H54 (cell line): ENCODE measurements around the gene DNAJB8.

Source experiments
- DNase-seq: peaks from one replicate; pipeline ENCODE4 v3.0.0; 2011; ENCODE audit warnings: low spot score, mixed read lengths; ENCODE audit not compliant: insufficient read length
- FAIRE-seq: peaks from 3 replicates; lab custom pipeline; 2011; peaks lifted over from hg19 to GRCh38; lab: Jason Lieb, UNC
- POLR2A ChIP-seq: IDR thresholded peaks from 2 replicates; pipeline ENCODE4 v1.6.1; 2011; ENCODE audit warnings: low read depth, mild to moderate bottlenecking, low read length

The DNAJB8 gene

DNA sequence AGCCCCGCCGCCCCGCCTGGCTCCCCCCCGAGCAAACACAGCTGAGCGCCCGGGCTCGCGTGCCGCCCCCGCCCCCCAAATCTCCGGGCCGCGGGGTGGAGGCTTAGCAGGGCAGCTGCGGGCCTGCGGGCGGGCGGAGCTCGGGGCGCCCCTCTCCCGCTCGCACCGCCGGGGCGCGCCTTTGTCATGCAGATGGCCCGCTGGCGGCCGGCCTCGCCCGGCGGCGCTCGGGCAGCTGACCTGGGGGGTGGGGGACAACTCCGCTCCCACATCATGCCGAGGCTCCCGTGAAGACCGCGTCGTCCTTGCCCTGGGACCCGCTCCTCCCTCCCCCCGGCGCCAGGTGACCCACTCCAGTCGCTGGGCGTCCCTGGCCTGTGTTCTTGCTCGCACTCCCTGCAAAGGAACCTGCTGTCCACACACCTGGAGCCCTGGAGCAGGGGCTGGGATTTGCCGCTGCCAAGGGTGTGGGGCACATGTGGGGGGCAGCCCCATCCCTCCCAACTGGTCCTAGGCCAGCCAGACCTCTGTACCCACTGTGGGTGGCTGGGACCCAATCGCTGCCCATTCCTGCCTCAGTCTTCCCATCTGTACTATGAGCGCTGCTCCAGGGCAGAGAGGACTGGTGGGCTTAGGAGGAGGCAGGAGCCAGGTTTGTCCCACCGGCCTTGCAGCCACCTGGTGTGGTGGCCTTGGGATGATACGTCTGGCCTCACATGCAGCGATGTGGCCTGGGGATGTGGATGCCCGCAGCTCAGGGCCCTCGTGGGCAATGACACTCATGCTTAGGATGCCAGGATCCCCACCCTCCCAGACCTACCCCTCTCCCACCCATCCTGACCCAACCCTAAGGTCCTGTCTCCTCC is 33.5 kb downstream of the DNAJB8 start:
- DNase-seq (no peak), FAIRE-seq (no peak)
- no peak for TF ChIP-seq POLR2A

DNA sequence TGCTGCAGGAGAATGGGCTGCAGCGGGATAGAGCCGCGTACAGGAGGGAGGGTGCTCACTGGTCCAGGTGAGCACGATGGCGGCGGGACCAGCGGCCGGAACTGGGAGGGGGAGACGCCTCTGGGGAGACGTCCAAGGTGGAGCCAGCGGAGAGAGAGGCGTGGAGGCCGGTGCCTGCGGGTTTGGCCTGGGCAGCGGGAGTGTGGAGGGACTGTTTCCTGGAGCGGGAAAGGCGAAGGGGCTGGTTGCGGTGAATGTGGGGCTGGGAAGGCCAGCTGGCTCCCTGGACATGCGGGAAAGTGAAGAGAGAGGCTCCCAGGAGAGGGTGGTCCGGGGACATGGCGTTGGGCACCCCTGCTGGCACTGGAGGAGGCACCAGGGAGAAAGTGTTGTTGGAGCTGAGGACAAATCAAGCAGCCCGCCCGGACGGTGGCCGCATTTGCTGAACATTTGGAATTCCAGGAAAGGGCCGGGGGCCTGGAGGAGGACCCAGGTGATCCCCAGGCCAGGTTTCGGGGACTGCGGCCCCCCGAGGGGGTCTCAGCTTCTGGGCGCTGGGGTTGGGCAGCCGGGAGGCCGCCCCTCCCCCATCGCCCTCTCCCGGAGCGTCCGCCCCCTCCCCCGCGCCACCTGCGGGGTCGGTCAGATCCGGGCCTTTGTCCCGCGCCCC is 34.3 kb downstream of the DNAJB8 start:
- FAIRE-seq (no peak), DNase-seq (no peak)
- TF ChIP-seq POLR2A, result no peak

DNA sequence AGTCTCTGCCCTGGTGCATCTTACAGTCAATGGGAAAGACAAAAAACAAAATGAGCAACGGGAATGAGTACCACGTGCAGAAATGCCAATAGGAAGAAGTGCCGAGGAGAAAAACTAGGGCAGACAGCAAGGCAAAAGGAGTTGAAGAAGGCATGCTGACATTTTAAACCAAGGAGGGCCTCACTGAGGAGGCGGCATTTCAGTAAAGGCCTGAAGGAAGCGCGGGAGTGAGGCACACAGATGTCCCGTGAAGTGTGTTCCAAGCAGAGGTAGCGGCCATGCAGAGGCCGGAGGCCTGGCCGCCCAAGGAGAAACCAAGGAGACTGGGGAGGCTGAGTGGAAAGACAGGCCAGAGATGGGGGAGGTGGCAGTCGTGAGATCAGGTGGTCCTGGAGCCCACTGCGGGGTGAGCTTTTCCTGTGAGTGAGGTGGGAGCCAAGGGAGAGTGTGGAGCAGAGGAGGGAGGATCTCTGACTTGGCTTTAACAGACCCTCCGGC is 34.8 kb downstream of the DNAJB8 start:
- FAIRE-seq (no peak), DNase-seq (no peak)
- TF ChIP-seq POLR2A, result no peak

DNA sequence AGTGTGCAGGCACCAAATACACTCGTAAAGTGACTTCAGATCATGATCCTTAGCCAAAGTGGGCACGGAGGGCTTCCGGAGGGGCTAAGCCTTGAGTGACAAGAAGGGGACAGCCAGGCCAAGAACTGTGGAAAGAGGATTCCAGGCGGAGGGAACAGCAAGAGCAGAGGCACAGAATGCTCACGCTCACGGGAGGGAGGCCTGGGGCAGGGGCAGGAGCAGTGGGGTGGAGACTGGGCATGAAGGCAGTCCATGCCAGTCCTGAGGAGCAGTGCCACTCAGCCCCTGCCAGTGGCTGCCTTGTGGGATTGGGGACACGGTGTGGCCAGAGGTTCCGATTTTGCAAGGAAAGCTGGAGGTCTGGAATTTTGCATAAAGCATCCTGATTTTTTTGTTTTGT is 36.0 kb downstream of the DNAJB8 start:
- TF ChIP-seq POLR2A, result no peak
- no peak for FAIRE-seq
- no peak for DNase-seq

GRCh38 chr3:128430301-128430700 is 36.4 kb downstream of the DNAJB8 start:
- FAIRE-seq, result no peak
- no peak for DNase-seq
- TF ChIP-seq POLR2A, result no peak

GRCh38 chr3:128429751-128430150 is 36.9 kb downstream of the DNAJB8 start:
- DNase-seq (no peak), FAIRE-seq (no peak)
- TF ChIP-seq POLR2A, result no peak

GRCh38 chr3:128429275-128429674 is 37.4 kb downstream of the DNAJB8 start:
- DNase-seq (no peak), FAIRE-seq (no peak)
- TF ChIP-seq POLR2A, result no peak

GRCh38 chr3:128427872-128428822 is 38.5 kb downstream of the DNAJB8 start:
- FAIRE-seq (no peak), DNase-seq (no peak)
- no peak for TF ChIP-seq POLR2A

GRCh38 chr3:128427175-128427857 is 39.4 kb downstream of the DNAJB8 start:
- FAIRE-seq (no peak), DNase-seq (no peak)
- TF ChIP-seq POLR2A, result no peak

- FAIRE-seq (no peak), DNase-seq (peak; percentile 80)
- no peak for TF ChIP-seq POLR2A
These were observed 40.4 kb downstream of the DNAJB8 start for GRCh38 chr3:128426128-128426921.

DNA sequence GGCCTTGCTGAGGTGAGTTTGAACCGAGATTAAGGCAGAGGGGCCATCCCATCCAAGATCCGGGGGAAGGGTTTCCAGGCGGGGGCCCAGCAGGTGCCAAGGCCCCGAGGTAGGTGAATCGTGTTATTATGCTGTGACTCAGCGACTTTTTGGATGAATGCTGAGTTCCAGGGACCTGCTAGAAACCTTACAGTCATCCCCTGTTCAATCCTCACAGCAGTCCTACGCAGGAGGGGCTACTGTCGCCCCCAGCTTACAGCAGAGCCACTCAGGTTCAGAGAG is 40.9 kb downstream of the DNAJB8 start:
- TF ChIP-seq POLR2A, result no peak
- no peak for FAIRE-seq

DNA sequence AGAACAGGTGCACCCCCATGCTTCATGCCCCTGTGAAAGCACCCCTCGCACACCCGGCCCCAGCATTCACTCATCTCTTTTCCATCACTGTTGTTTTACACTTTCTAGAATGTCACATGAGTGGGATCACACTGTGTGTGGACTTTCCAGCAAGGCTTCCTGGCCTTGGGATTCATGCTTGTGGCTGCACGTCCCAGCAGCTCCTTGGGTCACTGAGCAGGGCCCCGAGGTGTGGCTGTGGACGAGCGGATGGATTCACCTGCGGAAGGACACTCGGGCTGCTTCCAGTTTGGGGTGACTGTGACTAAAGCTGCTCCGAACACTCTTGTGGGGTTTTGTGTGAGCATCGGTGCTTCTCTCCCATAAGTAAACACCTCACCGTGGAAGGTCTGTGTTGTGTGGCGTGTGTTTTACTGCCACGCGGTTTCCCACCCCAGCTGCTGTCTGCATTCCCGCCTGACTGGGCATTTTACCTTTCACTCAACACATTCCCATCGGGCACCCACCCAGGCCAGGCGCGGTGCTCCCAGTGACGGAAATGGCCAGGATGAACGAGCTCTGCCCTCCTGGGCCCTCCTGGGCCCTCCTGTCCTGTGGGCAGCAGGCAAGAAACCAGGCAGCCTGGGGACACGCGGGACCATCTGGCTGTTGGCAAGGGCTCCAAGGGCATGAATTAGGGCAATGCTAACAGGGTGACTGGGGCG is 41.4 kb downstream of the DNAJB8 start:
- no peak for TF ChIP-seq POLR2A
- no peak for FAIRE-seq
- DNase-seq, result no peak

More for the DNA sequence above, 40.9 kb downstream of the DNAJB8 start:
- no peak for DNase-seq
